Esophagus (tissue), 2 donors: ENCODE results near the gene PTX4. TPM values are rescaled to one million over a fixed set of nuclear protein-coding genes. Genes with fewer than 3 reads are reported as not detected.

Experiments
- H3K27ac ChIP-seq, 2 donors: one replicate each; pipeline ENCODE4 v1.5.1; 2013; ENCODE audit warnings: low read depth in 2 of 2, mild to moderate bottlenecking in 2 of 2, inconsistent platforms in 1 of 2, low read length in 1 of 2, moderate library complexity in 1 of 2
- H3K27me3 ChIP-seq, 2 donors: one replicate each; pipeline ENCODE4 v1.6.1; 2013; ENCODE audit warnings: low read length in 2 of 2, control low read depth in 1 of 2, mild to moderate bottlenecking in 1 of 2; ENCODE audit not compliant: insufficient read depth in 2 of 2, control insufficient read depth in 1 of 2
- H3K36me3 ChIP-seq, 2 donors: one replicate each; pipeline ENCODE4 v1.6.1; 2013; ENCODE audit warnings: low read length in 1 of 2; ENCODE audit not compliant: control insufficient read depth in 2 of 2, insufficient read depth in 2 of 2
- H3K4me1 ChIP-seq, 2 donors: one replicate each; pipeline ENCODE4 v1.6.1; 2013; ENCODE audit warnings: low read length in 1 of 2; ENCODE audit not compliant: control insufficient read depth in 2 of 2, insufficient read depth in 2 of 2
- H3K4me3 ChIP-seq, 2 donors: one replicate each; pipeline ENCODE4 v1.5.1; 2013; ENCODE audit warnings: low read length in 2 of 2, mild to moderate bottlenecking in 2 of 2, low read depth in 1 of 2, moderate library complexity in 1 of 2
- H3K9me3 ChIP-seq, 2 donors: one replicate each; pipeline ENCODE4 v1.6.1; 2013; ENCODE audit warnings: mild to moderate bottlenecking in 2 of 2, low read depth in 1 of 2, low read length in 1 of 2, moderate library complexity in 1 of 2; ENCODE audit not compliant: control insufficient read depth in 2 of 2, insufficient read depth in 1 of 2
- WGBS, 2 donors: extraction: QIAGEN DNeasy Blood & Tissue Kit; methylation state at CpG; one replicate each; pipeline ENCODE4 v1.1.7; 2013; 5-methylcytosine and 5-hydroxymethylcytosine counted together
- polyA plus RNA-seq, 2 donors: library from polyadenylated mRNA; stranded (reverse); fragments of 200-250 nt; gene quantifications; one replicate each; pipeline ENCODE4 v1.2.3, GENCODE V29; 2013
- donor health status: healthy with polysubstance abuse.
- donor health status: Bipolar disorder and iron deficiency.

PTX4 gene, protein sequence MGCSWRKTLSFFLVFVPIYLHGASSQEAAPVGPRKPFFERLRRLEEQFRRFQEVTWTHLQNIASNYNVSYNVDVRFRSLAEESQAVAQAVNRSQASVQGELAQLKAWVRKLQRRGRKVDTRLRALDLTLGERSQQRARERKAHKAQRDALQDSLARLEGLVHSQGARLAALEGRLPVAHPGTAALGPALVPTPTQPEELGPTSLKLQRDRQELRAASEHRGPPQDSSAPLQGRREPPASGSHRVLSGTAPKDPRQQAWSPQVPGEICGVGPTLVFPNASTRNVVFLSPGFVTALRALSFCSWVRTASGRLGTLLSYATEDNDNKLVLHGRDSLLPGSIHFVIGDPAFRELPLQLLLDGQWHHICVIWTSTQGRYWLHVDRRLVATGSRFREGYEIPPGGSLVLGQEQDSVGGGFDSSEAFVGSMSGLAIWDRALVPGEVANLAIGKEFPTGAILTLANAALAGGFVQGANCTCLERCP
- polyA plus RNA-seq: not detected

DNA sequence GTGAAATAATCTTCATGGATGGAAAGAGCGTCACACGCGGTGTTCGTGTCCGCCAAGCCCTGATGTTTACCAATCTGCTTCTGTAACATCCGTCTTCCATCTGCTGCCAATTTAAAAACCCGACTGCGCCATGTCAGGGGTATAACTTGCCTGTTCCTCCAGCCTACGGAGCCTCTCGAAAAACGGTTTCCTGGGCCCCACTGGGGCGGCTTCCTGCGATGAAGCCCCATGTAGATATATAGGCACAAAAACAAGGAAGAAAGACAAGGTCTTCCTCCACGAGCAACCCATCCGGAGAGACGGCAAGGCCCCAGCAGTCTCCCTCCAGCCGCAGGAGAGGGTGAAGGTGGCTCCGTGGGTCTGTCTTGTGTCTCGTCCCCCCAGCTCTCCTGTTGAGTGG is at the start of gene PTX4:
PTX4 (minus strand) TSS at position 326 of the 400 bp plus-strand sequence; CDS start at position 291, 35 bp downstream.
- Histone ChIP-seq H3K4me1 (peaks cover 0 to 5% of the 10 kb centered on the region in 2 donors), H3K36me3 (no peaks in the 10 kb centered on the region), H3K4me3 (no peak within 1 kb of the TSS), H3K27me3 (no peaks in the 10 kb centered on the region), H3K27ac (no peak within 1 kb of the TSS), H3K9me3 (no peaks in the 10 kb centered on the region)
- WGBS, 2 donors: 82 to 84% methylated on average over 19 of the region's 19 CpGs

DNA sequence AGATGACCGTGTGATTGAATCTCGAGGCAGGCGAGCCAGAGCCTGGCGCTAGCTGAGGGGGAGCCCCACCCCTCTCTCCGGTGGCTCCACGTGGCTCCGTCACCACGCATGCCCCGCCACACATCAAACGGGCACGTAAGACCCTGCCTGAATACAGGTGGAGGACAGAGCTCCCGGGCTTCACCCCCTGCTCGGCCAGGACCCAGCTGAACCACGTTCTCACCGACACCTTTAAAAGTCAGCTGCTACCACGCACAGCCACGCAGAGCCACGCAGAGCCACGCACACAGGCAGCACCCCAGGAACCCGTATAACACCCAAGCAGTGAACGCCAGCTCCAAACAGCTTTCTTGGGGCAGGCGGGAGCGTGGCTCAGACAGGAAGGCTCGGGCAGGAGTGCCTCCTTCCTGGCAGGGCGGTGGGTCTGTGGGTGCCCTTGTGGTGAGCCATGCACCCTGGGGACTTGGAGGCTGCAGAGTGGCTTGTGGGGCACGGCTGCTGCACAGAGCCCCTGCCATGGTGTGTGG is 49.1 kb upstream of the PTX4 start:
- Histone ChIP-seq H3K4me3 (no peak overlapping the region), H3K9me3 (no peaks in the 10 kb centered on the region), H3K27ac (no peak overlapping the region), H3K36me3 (peaks cover 0 to 41% of the 10 kb centered on the region in 2 donors), H3K4me1 (peaks cover 8 to 28% of the 10 kb centered on the region in 2 donors), H3K27me3 (no peaks in the 10 kb centered on the region)
- 78 to 82% methylated on average over 26 of the region's 26 CpGs for WGBS, 2 donors

DNA sequence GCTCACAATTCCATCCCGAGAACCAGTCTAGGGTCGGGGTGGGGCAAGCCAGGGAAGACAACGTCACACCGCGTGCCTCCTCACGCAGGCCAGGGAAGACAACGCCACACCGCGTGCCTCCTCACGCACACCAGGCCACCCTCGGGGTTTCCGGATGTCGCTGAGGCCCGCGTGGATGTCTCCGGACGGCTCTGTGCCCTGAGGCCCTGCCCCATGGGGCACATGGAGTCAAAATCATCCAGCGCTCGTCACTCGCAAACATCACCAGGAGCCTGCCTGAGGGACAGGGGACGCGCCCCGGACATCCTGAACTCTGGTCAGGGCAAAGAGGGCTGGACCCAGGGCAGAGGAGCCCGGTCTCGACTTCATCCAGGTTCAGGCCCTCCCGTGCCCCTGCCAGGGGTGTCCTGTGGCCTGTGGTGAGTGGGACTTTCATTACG is 48.4 kb upstream of the PTX4 start:
- peak overlapping the region in 1 of 2 donors; percentile 15 for H3K27ac ChIP-seq
- no peak overlapping the region for H3K4me3 ChIP-seq
- peaks cover 8 to 27% of the 10 kb centered on the region in 2 donors for H3K4me1 ChIP-seq
- H3K9me3 ChIP-seq: no peaks in the 10 kb centered on the region
- peaks cover 0 to 37% of the 10 kb centered on the region in 2 donors for H3K36me3 ChIP-seq
- 79 to 82% methylated on average over 27 of the region's 27 CpGs for WGBS, 2 donors
- no peaks in the 10 kb centered on the region for H3K27me3 ChIP-seq

- H3K4me3 ChIP-seq: no peak overlapping the region
- peaks cover 5 to 30% of the 10 kb centered on the region in 2 donors for H3K4me1 ChIP-seq
- no peaks in the 10 kb centered on the region for H3K27me3 ChIP-seq
- H3K27ac ChIP-seq: no peak overlapping the region
- WGBS, 2 donors: 81 to 88% methylated on average over 13 of the region's 13 CpGs
- H3K36me3 ChIP-seq: peaks cover 0 to 32% of the 10 kb centered on the region in 2 donors
- H3K9me3 ChIP-seq: no peaks in the 10 kb centered on the region
These were observed 47.9 kb upstream of the PTX4 start for GRCh38 chr16:1536601-1537000.

GRCh38 chr16:1535391-1536291 is 46.9 kb upstream of the PTX4 start:
- H3K27me3 ChIP-seq: no peaks in the 10 kb centered on the region
- 57 to 60% methylated on average over 39 of the region's 39 CpGs for WGBS, 2 donors
- peak overlapping the region; percentile 4 to 47 for H3K27ac ChIP-seq

DNA sequence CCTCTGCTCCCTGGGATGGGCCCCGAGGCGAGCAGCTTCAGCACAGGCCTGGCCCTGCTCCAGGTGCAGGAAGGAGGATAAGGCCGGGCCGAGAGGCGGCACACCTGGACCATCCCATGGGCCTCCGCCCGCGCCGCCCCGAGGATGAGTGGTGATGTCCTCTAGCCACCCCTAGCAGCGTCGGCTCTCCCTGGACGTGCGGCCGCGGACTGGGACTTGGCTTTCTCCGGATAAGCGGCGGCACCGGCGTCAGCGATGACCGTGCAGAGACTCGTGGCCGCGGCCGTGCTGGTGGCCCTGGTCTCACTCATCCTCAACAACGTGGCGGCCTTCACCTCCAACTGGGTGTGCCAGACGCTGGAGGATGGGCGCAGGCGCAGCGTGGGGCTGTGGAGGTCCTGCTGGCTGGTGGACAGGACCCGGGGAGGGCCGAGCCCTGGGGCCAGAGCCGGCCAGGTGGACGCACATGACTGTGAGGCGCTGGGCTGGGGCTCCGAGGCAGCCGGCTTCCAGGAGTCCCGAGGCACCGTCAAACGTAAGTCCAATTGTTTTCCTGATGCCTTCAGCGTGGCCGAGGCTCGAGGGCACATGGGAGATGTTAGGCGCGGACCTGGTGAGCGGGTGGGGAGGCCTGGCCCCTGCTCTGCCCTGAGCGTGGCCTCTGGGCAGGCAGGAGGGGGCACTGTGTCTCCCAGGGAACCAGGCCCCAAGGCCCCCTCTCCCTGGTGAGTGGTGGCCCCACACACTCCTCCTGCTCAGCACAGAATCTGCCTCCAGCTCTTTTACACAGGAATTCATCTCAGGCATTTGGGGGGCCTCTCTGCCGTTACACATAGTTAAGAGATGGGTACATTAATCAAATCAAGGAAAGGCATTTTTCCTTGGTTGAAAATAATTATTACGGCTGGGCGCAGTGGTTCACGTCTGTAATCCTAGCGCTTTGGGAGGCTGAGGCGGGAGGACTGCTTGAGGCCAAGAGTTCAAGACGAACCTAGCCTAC is 45.6 kb upstream of the PTX4 start:
- Histone ChIP-seq H3K27ac (peak overlapping the region; percentile 88 to 95), H3K27me3 (no peaks in the 10 kb centered on the region), H3K36me3 (peaks cover 0 to 28% of the 10 kb centered on the region in 2 donors), H3K9me3 (no peaks in the 10 kb centered on the region), H3K4me3 (peak overlapping the region; percentile 48 to 64), H3K4me1 (peaks cover 0 to 44% of the 10 kb centered on the region in 2 donors)
- 53 to 60% methylated on average over 55 to 57 of the region's 57 CpGs for WGBS, 2 donors

More at GRCh38 chr16:1535391-1536291, 46.9 kb upstream of the PTX4 start:
- Histone ChIP-seq H3K9me3 (no peaks in the 10 kb centered on the region), H3K4me1 (peaks cover 5 to 38% of the 10 kb centered on the region in 2 donors), H3K36me3 (peaks cover 0 to 31% of the 10 kb centered on the region in 2 donors), H3K4me3 (peak overlapping the region; percentile 48 to 64)

GRCh38 chr16:1533443-1533951 is 44.8 kb upstream of the PTX4 start, which contains the start of gene TMEM204:
TSS of gene TMEM204 (plus strand) at chr16:1533666. CDS start at chr16:1534276, 610 bp downstream.
- Histone ChIP-seq H3K36me3 (peaks cover 0 to 22% of the 10 kb centered on the region in 2 donors), H3K4me3 (peak within 1 kb of the TSS; percentile 48 to 64), H3K4me1 (peaks cover 0 to 47% of the 10 kb centered on the region in 2 donors), H3K9me3 (no peaks in the 10 kb centered on the region), H3K27me3 (no peaks in the 10 kb centered on the region), H3K27ac (peak within 1 kb of the TSS; percentile 88 to 95)
- WGBS, 2 donors: 50 to 54% methylated on average over 27 of the region's 27 CpGs

- H3K4me3 ChIP-seq: no peak overlapping the region
- peaks cover 0 to 52% of the 10 kb centered on the region in 2 donors for H3K4me1 ChIP-seq
These were observed 44.0 kb upstream of the PTX4 start for GRCh38 chr16:1532771-1533170.

More at GRCh38 chr16:1532771-1533170, 44.0 kb upstream of the PTX4 start:
- WGBS, 2 donors: 74 to 80% methylated on average over 10 of the region's 10 CpGs
- H3K27me3 ChIP-seq: no peaks in the 10 kb centered on the region
- no peaks in the 10 kb centered on the region for H3K9me3 ChIP-seq
- H3K27ac ChIP-seq: peak overlapping the region; percentile 88 to 95
- peaks cover 0 to 16% of the 10 kb centered on the region in 2 donors for H3K36me3 ChIP-seq
